ENCODE data around the gene GPR146. TPM values are rescaled to one million over a fixed set of nuclear protein-coding genes. Genes with fewer than 3 reads are reported as not detected.

GPR146 gene
- total RNA-seq, 2 experiments from 2014 or later = 2.1 to 4.1 TPM

- ATAC-seq (ENCODE audit: low read depth) = no peak
- H3K9me3 Mint-ChIP-seq = peaks cover 1% of the 10 kb centered on the region
- no peak overlapping the region for H3K4me3 Mint-ChIP-seq
- no peaks in the 10 kb centered on the region for H3K27me3 Mint-ChIP-seq
- H3K4me1 Mint-ChIP-seq = peaks cover 4% of the 10 kb centered on the region
- POLR2A ChIA-PET = no interaction called here
- DNase-seq = no peak
- H3K27ac Mint-ChIP-seq = no peak overlapping the region
- H3K36me3 Mint-ChIP-seq = peaks cover 10% of the 10 kb centered on the region
Measured at GRCh38 chr7:1016577-1017531, 27.5 kb upstream of the GPR146 start.

GRCh38 chr7:1017586-1018333 is 26.6 kb upstream of the GPR146 start:
- Mint-ChIP-seq H3K27me3 (no peaks in the 10 kb centered on the region), H3K27ac (peak overlapping the region; percentile 30), H3K9me3 (peaks cover 1% of the 10 kb centered on the region), H3K4me3 (no peak overlapping the region), H3K4me1 (peaks cover 5% of the 10 kb centered on the region), H3K36me3 (peaks cover 15% of the 10 kb centered on the region)
- no peak for ATAC-seq (ENCODE audit: low read depth)
- DNase-seq = no peak
- POLR2A ChIA-PET = interaction anchor here (1.6 kb wide), 1 partner anchor 27 kb away, joined by 3 read pairs; the partner anchor contains the start of gene GPR146

DNA sequence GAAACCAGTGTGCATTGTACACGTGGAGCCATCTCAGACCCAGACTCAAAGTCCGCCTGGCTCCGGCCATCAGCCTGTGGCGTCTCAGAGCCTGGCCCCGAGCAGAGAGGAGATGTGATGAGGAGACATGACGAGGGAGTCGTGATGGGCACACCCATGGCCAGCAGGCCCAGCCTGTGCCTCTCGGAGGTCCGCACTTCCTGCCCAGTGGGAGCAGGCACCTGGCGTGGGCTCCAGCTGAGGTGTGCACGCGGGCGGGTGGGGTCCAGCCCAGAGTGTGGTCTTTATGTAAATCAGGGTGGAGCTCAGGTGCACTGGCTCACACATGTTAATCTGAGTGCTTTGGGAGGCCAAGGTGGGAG is 26.0 kb upstream of the GPR146 start:
- Mint-ChIP-seq H3K27me3 (no peaks in the 10 kb centered on the region), H3K9me3 (peaks cover 1% of the 10 kb centered on the region), H3K4me3 (no peak overlapping the region), H3K27ac (peak overlapping the region; percentile 30), H3K4me1 (peaks cover 5% of the 10 kb centered on the region), H3K36me3 (peaks cover 18% of the 10 kb centered on the region)
- POLR2A ChIA-PET = interaction anchor here (1.6 kb wide), 1 partner anchor 26 kb away, joined by 3 read pairs; the partner anchor contains the start of gene GPR146
- no peak for ATAC-seq (ENCODE audit: low read depth)
- DNase-seq = no peak

- no peak overlapping the region for H3K4me3 Mint-ChIP-seq
- ATAC-seq (ENCODE audit: low read depth) (no peak), DNase-seq (no peak)
- H3K27ac Mint-ChIP-seq = no peak overlapping the region
- H3K4me1 Mint-ChIP-seq = peaks cover 5% of the 10 kb centered on the region
- peaks cover 1% of the 10 kb centered on the region for H3K9me3 Mint-ChIP-seq
- H3K27me3 Mint-ChIP-seq = no peaks in the 10 kb centered on the region
- POLR2A ChIA-PET = interaction anchor here (1.6 kb wide), 1 partner anchor 25 kb away, joined by 3 read pairs; the partner anchor contains the start of gene GPR146
- H3K36me3 Mint-ChIP-seq = peaks cover 23% of the 10 kb centered on the region
Measured at GRCh38 chr7:1019255-1019785, 25.0 kb upstream of the GPR146 start.

DNA sequence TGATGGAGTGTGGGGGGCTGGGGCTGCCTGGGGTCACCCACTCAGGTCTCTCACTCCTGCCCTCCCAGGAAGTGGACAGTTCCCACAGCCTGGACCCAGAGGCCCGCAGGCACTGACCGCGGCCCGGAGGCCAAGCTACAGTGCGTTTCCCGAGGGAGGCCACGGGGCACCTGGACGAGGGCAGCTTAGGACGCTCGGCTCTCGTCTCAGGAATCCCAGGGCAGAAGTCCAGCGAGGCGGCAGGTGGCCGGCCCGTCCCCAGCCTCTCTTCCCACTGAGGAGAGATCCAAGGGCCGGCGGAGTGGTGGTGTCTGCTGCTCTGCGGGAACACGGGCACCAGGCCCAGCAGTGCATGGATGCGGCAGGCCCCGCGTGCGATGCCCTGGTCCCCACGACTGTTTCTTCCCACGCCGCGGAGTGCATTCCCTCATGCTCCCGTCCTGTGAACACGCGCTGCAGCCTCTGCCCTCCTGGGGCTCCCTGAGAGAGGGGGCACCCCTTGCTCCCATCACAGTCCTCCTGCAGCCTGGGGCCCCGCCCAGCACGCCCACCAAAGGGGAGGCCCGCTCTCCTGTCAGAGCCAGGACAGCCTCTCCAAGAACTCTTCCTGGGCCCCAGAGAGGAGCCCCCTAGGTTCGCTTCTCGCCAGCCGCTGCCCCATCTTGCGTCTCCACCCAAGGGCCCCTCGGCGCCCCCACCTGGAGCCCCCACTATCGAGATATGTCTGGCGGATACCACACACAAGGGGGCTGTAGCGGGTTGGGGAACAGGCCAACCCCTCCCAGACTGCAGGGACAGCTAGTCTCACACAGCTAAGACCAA is 24.3 kb upstream of the GPR146 start:
- H3K36me3 Mint-ChIP-seq = peaks cover 23% of the 10 kb centered on the region
- no peak overlapping the region for H3K27ac Mint-ChIP-seq
- no peak overlapping the region for H3K4me3 Mint-ChIP-seq
- POLR2A ChIA-PET = no interaction called here
- H3K9me3 Mint-ChIP-seq = peaks cover 1% of the 10 kb centered on the region
- H3K4me1 Mint-ChIP-seq = peaks cover 5% of the 10 kb centered on the region
- no peaks in the 10 kb centered on the region for H3K27me3 Mint-ChIP-seq
- no peak for ATAC-seq (ENCODE audit: low read depth)
- DNase-seq = no peak

- H3K36me3 Mint-ChIP-seq = peaks cover 23% of the 10 kb centered on the region
- ATAC-seq (ENCODE audit: low read depth) (no peak), DNase-seq (no peak)
- H3K27me3 Mint-ChIP-seq = no peaks in the 10 kb centered on the region
- H3K4me1 Mint-ChIP-seq = peaks cover 5% of the 10 kb centered on the region
- H3K4me3 Mint-ChIP-seq = no peak overlapping the region
- peaks cover 1% of the 10 kb centered on the region for H3K9me3 Mint-ChIP-seq
- H3K27ac Mint-ChIP-seq = no peak overlapping the region
- POLR2A ChIA-PET = interaction anchor here (1.3 kb wide), 1 partner anchor 44 kb away, joined by 4 read pairs; no protein-coding TSS in a partner anchor
Measured at GRCh38 chr7:1020849-1021251, 23.5 kb upstream of the GPR146 start.

- Mint-ChIP-seq H3K36me3 (peaks cover 23% of the 10 kb centered on the region), H3K27me3 (no peaks in the 10 kb centered on the region), H3K27ac (no peak overlapping the region), H3K4me1 (peaks cover 5% of the 10 kb centered on the region), H3K9me3 (peaks cover 1% of the 10 kb centered on the region), H3K4me3 (no peak overlapping the region)
- POLR2A ChIA-PET = interaction anchor here (1.3 kb wide), 1 partner anchor 44 kb away, joined by 4 read pairs; no protein-coding TSS in a partner anchor
- ATAC-seq (ENCODE audit: low read depth) (no peak), DNase-seq (no peak)
Measured at GRCh38 chr7:1021366-1021765, 23.0 kb upstream of the GPR146 start.

- DNase-seq = no peak
- H3K9me3 Mint-ChIP-seq = peaks cover 1% of the 10 kb centered on the region
Measured at GRCh38 chr7:1021931-1022330, 22.4 kb upstream of the GPR146 start.

DNA sequence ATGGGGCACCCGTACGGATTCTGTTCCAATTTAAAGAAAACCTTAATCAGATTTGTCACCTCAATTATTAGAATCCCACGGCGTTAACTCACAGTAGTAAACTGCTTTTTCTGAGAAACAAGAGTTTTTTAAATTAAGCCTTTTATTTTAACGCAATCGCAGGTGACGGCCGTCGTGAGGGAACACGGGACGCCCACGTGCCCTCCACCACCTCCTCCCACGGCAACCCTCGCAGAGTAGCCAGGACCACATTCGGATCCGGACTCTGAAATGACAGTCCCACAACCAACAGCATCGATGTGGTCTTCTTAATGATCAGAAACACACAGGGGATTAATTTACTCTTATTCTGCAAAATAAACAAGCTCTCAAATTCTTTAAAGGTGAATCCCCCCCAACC is 22.0 kb upstream of the GPR146 start:
- Mint-ChIP-seq H3K36me3 (peaks cover 23% of the 10 kb centered on the region), H3K27ac (no peak overlapping the region), H3K27me3 (no peaks in the 10 kb centered on the region), H3K4me1 (peaks cover 9% of the 10 kb centered on the region), H3K9me3 (peaks cover 1% of the 10 kb centered on the region), H3K4me3 (no peak overlapping the region)
- POLR2A ChIA-PET = no interaction called here
- ATAC-seq (ENCODE audit: low read depth) (no peak), DNase-seq (no peak)

More at GRCh38 chr7:1021931-1022330, 22.4 kb upstream of the GPR146 start:
- Mint-ChIP-seq H3K4me1 (peaks cover 7% of the 10 kb centered on the region), H3K27ac (no peak overlapping the region), H3K36me3 (peaks cover 23% of the 10 kb centered on the region), H3K4me3 (no peak overlapping the region), H3K27me3 (no peaks in the 10 kb centered on the region)
- no peak for ATAC-seq (ENCODE audit: low read depth)
- POLR2A ChIA-PET = interaction anchor here (1.3 kb wide), 1 partner anchor 43 kb away, joined by 4 read pairs; no protein-coding TSS in a partner anchor

DNA sequence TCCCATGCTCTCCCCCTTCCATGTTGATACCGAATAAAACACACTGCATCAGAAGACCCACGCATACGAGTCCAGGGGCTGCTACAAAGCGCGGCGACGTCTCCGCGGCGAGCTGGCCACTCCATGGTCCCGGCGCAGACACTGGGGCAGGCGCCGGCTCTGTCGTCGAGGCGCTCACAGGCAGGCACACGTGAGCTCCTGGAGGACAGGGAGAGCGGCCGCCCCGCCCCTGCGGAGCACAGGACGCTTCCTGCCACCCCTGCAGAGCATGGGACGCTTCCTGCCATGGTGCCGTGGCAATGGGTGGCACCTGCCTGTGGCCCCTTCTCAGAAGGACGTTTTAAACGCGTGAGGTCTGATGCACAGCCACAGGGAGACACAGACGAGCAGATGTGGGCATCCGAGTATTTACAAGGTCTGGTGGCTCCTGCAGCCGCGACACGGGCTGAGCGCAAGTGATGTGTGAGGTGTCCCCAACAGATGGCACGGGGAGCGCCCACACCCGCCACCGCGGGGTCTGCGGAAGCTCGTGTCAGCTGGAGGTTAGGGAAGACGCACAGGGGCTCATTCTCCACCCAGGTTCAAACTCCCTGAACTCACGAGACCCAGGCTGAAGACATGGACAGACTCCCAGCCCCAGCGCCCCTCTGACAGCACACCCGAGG is 21.4 kb upstream of the GPR146 start:
- Mint-ChIP-seq H3K4me1 (peaks cover 10% of the 10 kb centered on the region), H3K9me3 (peaks cover 1% of the 10 kb centered on the region), H3K27ac (no peak overlapping the region), H3K27me3 (no peaks in the 10 kb centered on the region), H3K36me3 (peaks cover 22% of the 10 kb centered on the region), H3K4me3 (no peak overlapping the region)
- POLR2A ChIA-PET = no interaction called here
- DNase-seq (no peak), ATAC-seq (ENCODE audit: low read depth) (no peak)

GRCh38 chr7:1024331-1024841 is 20.0 kb upstream of the GPR146 start:
- no peaks in the 10 kb centered on the region for H3K27me3 Mint-ChIP-seq
- peaks cover 19% of the 10 kb centered on the region for H3K36me3 Mint-ChIP-seq
- no peaks in the 10 kb centered on the region for H3K9me3 Mint-ChIP-seq
- H3K4me1 Mint-ChIP-seq = peaks cover 11% of the 10 kb centered on the region
- H3K27ac Mint-ChIP-seq = no peak overlapping the region
- H3K4me3 Mint-ChIP-seq = no peak overlapping the region
- ATAC-seq (ENCODE audit: low read depth) (no peak), DNase-seq (no peak)
- POLR2A ChIA-PET = no interaction called here
